ES-I3 (cell line): ENCODE measurements around the gene WDR45B.

ENCODE experiments used
- H3K36me3 ChIP-seq: 2 replicates; pipeline ENCODE4 v1.6.1; 2013; ENCODE audit warnings: mild to moderate bottlenecking, low read length, control low read depth, moderate library complexity; ENCODE audit not compliant: insufficient read depth
- H3K4me1 ChIP-seq: 2 replicates; pipeline ENCODE4 v1.6.1; 2013; ENCODE audit warnings: mild to moderate bottlenecking, control low read depth, low read length; ENCODE audit not compliant: insufficient read depth
- H3K9ac ChIP-seq: 2 replicates; pipeline ENCODE4 v1.6.1; 2013; ENCODE audit warnings: low read depth, mild to moderate bottlenecking, low read length, moderate library complexity
- H3K9me3 ChIP-seq: 2 replicates; pipeline ENCODE4 v1.6.1; 2013; ENCODE audit warnings: mild to moderate bottlenecking, low read length, moderate library complexity; ENCODE audit not compliant: control insufficient read depth, insufficient read depth

Gene WDR45B

DNA sequence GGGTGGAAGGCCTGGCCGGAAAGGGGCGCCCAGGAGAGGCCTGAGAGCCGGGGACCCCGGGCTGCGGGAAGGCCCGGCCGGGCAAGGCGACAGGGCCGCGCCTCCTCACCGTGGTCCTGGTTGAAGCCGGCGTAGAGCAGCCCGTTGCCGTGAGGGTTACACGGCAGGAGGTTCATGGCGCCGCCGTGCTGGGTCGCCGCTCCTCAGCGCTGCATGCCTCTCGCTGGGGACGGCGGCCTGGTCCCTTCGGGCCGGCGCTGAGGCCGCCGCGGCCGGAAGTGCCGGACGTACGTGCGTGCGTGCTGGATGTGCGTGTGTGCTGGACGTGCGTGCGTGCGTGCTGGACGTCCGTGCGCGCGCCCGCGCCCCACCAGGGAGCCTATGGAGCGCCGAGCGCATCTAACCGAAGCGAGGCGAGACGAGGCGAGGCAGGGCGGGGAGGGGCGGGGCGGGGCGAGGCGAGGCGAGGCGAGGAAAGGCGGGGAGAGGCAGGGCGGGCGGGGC, at the start of gene WDR45B:
Gene WDR45B, minus strand, starts transcription at position 280 of the 504 bp plus-strand sequence. Its CDS starts 104 bp downstream, at position 176.
- Histone ChIP-seq H3K4me1 (peaks cover 3% of the 10 kb centered on the region), H3K36me3 (peaks cover 11% of the 10 kb centered on the region; the same call in 1 of the 2 replicates), H3K9ac (peak within 1 kb of the TSS; percentile 81), H3K9me3 (no peaks in the 10 kb centered on the region)

DNA sequence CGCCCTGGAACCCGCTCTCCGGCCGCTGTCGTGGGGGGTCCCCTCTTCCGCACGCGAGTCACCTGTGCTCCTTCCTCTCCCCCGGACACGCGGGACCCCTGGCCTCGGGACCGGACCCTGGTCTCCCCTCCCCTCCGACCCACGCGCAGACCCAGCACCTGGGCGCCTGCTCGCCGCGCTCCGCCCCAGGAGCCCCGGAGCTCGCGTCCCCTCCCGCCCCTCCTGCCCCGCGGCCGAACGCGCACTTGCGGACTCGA, 49.5 kb upstream of the WDR45B start:
- Histone ChIP-seq H3K9me3 (peaks cover 6% of the 10 kb centered on the region; the same call in 1 of the 2 replicates), H3K9ac (peak overlapping the region; percentile 45; the same call in 1 of the 2 replicates), H3K36me3 (no peaks in the 10 kb centered on the region), H3K4me1 (peaks cover 4% of the 10 kb centered on the region; the same call in 1 of the 2 replicates)

DNA sequence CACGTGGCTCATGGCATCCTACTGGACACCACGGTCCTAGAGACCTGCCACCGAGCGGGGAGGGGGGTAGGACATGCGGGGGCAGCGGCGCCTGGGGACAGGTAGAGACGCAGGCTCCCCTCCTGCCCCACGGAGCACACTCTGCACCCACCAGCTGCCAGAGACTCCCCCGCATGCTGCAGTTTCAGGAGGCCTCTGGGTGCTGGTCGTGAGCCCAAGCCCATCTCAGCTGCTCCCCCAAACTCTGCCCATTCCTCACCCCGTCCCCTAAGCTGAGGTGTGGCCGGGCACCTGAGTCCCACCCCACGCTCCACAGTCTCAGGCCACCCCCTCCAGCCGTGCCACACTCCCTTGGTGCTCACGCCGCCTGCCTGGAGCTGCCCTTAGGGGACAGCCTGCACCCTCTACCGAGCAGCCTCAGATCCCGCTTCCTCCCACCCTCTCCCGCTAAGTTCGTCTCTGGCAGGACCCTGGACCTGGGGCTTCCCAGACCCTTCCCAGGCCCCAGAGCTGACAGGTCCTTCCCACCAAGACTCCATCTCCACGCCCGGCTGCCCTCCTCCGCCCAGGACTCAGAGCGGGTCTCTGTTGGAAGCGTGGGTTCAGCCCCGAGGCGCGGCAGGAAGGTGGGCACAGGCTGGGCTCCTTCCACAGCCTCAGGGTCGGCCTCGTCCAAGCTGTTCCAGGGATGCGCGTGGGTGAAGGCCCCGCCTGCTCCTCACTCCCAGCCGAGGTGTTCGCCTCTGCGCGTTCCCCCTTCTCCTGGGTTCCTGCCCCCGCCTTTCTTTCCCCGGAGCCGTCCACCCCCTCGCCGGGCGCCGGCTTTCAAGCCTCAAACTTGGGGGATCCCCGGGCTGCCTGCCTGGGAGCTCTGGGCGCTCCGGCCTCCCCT, 48.9 kb upstream of the WDR45B start:
- Histone ChIP-seq H3K9ac (peak overlapping the region; percentile 45; the same call in 1 of the 2 replicates), H3K36me3 (no peaks in the 10 kb centered on the region), H3K9me3 (peaks cover 6% of the 10 kb centered on the region; the same call in 1 of the 2 replicates), H3K4me1 (peaks cover 4% of the 10 kb centered on the region; the same call in 1 of the 2 replicates)

- no peak overlapping the region for H3K9ac ChIP-seq
- no peaks in the 10 kb centered on the region for H3K36me3 ChIP-seq
- H3K9me3 ChIP-seq: peaks cover 6% of the 10 kb centered on the region; the same call in 1 of the 2 replicates
- H3K4me1 ChIP-seq: no peaks in the 10 kb centered on the region
Observed at GRCh38 chr17:82696259-82696658, 48.0 kb upstream of the WDR45B start.

DNA sequence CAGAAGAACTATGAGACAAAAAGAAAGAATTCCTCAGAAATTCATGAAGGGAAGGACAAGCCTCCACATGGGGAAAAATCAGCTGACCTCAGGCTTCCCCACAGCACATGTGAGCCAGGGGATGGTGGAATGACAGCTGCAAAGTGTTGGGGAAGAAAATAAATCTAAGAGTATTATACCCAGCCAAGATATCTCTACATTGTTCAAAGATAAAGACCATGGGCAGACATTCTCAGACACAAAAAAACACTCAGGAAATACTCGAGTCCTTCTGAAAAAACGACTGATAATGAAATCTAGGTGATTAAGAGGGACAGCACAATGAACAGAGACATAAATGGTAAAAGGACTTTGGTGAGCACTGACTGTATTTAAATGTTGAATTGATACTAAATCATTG, 46.4 kb upstream of the WDR45B start:
- Histone ChIP-seq H3K36me3 (no peaks in the 10 kb centered on the region), H3K4me1 (no peaks in the 10 kb centered on the region), H3K9ac (no peak overlapping the region), H3K9me3 (peaks cover 6% of the 10 kb centered on the region; the same call in 1 of the 2 replicates)

DNA sequence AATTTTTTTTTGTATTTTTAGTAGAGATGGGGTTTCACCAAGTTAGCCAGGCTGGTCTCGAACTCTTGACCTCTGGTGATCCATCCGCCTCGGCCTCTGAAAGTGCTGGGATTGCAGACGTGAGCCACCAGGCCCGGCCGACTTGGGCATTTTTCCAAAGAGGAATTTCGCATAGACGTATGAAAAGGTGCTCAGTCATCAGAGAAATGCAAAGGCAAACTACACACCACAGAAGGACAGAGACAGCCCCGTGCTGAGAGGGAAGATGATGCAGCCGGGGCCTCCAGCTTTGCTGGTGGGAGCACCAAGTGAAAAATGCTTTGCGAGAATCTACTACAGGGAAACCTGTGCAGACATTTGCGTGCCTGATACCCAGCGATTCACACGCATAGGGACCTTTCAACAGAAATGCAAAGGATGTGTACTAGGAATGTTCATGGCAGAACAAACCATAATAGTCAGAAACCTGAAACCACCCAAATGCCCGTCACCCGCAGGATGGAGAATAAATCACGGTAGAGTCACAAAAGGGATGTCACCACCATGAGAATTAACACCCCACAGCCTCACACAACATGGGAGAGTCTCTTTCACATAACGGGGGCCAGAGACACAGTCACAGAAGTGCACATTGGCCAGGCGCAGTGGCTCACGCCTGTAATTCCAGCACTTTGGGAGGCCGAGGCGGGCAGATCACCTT, 45.1 kb upstream of the WDR45B start:
- Histone ChIP-seq H3K9ac (no peak overlapping the region), H3K9me3 (peaks cover 6% of the 10 kb centered on the region; the same call in 1 of the 2 replicates), H3K4me1 (no peaks in the 10 kb centered on the region), H3K36me3 (no peaks in the 10 kb centered on the region)

DNA sequence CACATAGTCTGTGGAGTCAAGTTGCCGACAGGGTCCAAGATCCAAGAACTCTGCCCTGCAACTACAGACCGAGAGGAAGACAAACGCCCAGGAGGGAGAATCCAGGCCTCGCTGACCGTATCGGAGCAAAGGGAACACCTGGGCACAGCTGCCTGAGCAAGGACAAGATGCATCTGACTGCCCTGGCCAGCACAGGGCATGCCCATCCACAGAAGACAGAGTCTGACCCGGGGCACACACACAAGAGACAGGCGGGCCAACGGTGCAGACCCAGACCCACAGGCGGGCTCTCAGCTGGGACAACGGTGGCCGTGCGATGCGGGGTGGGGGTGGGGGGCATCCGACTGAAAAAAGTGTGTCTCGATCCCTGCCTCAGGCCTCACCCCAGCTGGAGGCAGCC, 44.0 kb upstream of the WDR45B start:
- Histone ChIP-seq H3K9ac (no peak overlapping the region), H3K9me3 (peaks cover 6% of the 10 kb centered on the region; the same call in 1 of the 2 replicates), H3K4me1 (no peaks in the 10 kb centered on the region)

DNA sequence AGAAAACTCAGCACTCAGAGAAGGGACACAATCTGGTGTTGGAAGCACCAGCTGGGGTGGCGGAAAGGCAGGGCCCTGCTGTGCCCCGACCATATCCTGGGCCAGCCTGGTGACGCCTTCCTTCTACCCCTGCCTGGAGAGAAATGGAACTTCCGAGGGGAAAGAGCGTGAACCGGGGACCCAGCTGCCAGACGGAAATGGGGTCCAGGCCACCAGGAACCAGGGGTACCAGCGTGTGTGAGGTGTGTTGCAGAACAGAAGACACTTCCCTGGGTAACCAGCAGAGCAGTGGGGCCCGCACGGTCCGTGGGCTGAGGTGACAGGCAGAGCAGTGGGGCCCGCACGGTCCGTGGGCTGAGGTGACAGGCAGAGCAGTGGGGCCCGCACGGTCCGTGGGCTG, 43.5 kb upstream of the WDR45B start:
- no peak overlapping the region for H3K9ac ChIP-seq
- peaks cover 6% of the 10 kb centered on the region; the same call in 1 of the 2 replicates for H3K9me3 ChIP-seq
- no peaks in the 10 kb centered on the region for H3K36me3 ChIP-seq
- H3K4me1 ChIP-seq: no peaks in the 10 kb centered on the region

More for the DNA sequence above, 44.0 kb upstream of the WDR45B start:
- H3K36me3 ChIP-seq: no peaks in the 10 kb centered on the region

- no peaks in the 10 kb centered on the region for H3K36me3 ChIP-seq
- H3K9me3 ChIP-seq: peaks cover 6% of the 10 kb centered on the region; the same call in 1 of the 2 replicates
- no peak overlapping the region for H3K9ac ChIP-seq
- H3K4me1 ChIP-seq: no peaks in the 10 kb centered on the region
Observed at GRCh38 chr17:82690786-82691489, 42.7 kb upstream of the WDR45B start.

DNA sequence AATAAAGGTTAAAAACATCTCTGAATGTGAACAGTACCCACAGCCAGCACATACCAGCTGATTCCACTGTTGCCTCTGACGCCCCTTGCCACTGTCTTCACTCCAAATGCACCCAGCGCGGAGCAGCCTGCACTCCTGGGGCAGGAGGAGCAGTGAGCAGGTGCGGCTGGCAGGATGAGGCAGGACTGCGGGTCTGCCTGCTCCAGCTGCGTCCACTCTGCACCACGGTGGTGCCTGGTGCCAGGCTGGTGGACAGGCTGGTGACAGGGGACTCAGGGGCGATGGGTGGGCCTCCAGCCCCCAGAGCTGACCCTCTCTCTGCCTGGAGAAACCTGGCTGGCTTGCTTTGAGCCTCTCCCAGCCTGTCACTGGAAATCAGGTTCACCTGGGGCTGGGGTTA, 40.8 kb upstream of the WDR45B start:
- Histone ChIP-seq H3K9me3 (no peaks in the 10 kb centered on the region), H3K36me3 (no peaks in the 10 kb centered on the region), H3K4me1 (no peaks in the 10 kb centered on the region), H3K9ac (no peak overlapping the region)

DNA sequence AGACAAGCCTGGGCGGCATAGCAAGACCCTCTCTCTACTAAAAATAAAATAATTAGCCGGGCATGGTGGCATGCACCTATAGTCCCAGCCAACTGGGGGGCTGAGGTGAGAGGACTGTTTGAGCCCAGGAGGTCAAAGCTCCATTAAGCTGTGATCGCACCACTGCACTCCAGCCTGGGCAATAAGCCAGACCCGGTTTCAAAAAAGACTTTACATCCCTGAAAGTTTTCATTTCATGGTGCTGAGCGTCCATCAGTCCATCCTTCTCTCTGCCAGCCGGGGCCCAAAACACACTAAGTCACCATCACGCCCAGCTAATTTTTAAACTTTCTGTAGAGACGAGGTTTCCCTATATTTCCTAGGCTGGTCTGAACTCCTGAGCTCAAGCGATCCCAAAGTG, 39.6 kb upstream of the WDR45B start:
- Histone ChIP-seq H3K9ac (no peak overlapping the region), H3K36me3 (no peaks in the 10 kb centered on the region), H3K4me1 (no peaks in the 10 kb centered on the region), H3K9me3 (no peaks in the 10 kb centered on the region)

GRCh38 chr17:82687375-82687861, 39.2 kb upstream of the WDR45B start:
- no peak overlapping the region for H3K9ac ChIP-seq
- H3K36me3 ChIP-seq: no peaks in the 10 kb centered on the region
- H3K9me3 ChIP-seq: no peaks in the 10 kb centered on the region
- no peaks in the 10 kb centered on the region for H3K4me1 ChIP-seq

GRCh38 chr17:82686366-82687324, 38.4 kb upstream of the WDR45B start:
- no peaks in the 10 kb centered on the region for H3K36me3 ChIP-seq

More at GRCh38 chr17:82686366-82687324, 38.4 kb upstream of the WDR45B start:
- H3K4me1 ChIP-seq: no peaks in the 10 kb centered on the region
- H3K9me3 ChIP-seq: peaks cover 6% of the 10 kb centered on the region
- H3K9ac ChIP-seq: no peak overlapping the region
